Stomach (tissue), 9 donors: ENCODE measurements around the gene MLEC. TPM values are rescaled to one million over a fixed set of nuclear protein-coding genes. Genes with fewer than 3 reads are reported as not detected.
A peak's percentile ranks its signal among the peaks of the same experiment; 100 is the strongest.

Experiments used
- DNase-seq, 2 donors: peaks; one replicate each; pipeline versions ENCODE4 v3.0.0 to v3.0.0-alpha.2; 2013 to 2019
- H3K27ac ChIP-seq, 5 donors: fragments of 200-600 bp in 4 of 5; sonication (generic) in 4 of 5; one replicate each; pipeline ENCODE4 v1.5.1; 2013 to 2019; ENCODE audit warnings: mild to moderate bottlenecking in 1 of 5, moderate library complexity in 1 of 5
- H3K27me3 ChIP-seq, 3 donors: fragments of 200-600 bp; sonication (generic); one replicate each; pipeline ENCODE4 v1.5.1; 2017 to 2019; ENCODE audit warnings: mixed run types in 1 of 3
- H3K36me3 ChIP-seq, 4 donors: fragments of 200-600 bp; sonication (generic); 1 replicate in 3 of 4; 2 replicates in 1 of 4; pipeline ENCODE4 v1.5.1; 2016 to 2019
- H3K4me1 ChIP-seq, 4 donors: fragments of 200-600 bp; sonication (generic); one replicate each; pipeline ENCODE4 v1.5.1; 2016 to 2019
- H3K4me3 ChIP-seq, 4 donors: fragments of 200-600 bp; sonication (generic) in 3 of 4; one replicate each; pipeline ENCODE4 v1.5.1; 2016 to 2019; ENCODE audit warnings: mild to moderate bottlenecking in 1 of 4
- H3K9me3 ChIP-seq, 4 donors: fragments of 200-600 bp; sonication (generic); one replicate each; pipeline ENCODE4 v1.5.1; 2016 to 2019
- EP300 ChIP-seq: sonication (generic); formaldehyde crosslinking; IDR thresholded peaks from one replicate; pipeline ENCODE4 v1.6.1; 2017; ENCODE audit warnings: antibody characterized with exemption
- POLR2A ChIP-seq, 4 donors: fragments of 450-650 bp; IDR thresholded peaks; one replicate each; pipeline ENCODE4 v1.6.1; 2016; ENCODE audit warnings: antibody characterized with exemption in 4 of 4, control low read depth in 2 of 4, mild to moderate bottlenecking in 1 of 4, moderate library complexity in 1 of 4
- POLR2AphosphoS5 ChIP-seq, 3 donors: sonication (generic); formaldehyde crosslinking; IDR thresholded peaks; one replicate each; pipeline ENCODE4 v1.6.1; 2016; ENCODE audit warnings: antibody characterized with exemption in 3 of 3
- WGBS, 5 donors: extraction: QIAGEN DNeasy Blood & Tissue Kit in 3 of 5; methylation state at CpG; one replicate each; pipeline versions ENCODE4 v1.1.5 to v1.1.7; 2013 to 2018; 5-methylcytosine and 5-hydroxymethylcytosine counted together
- intact Hi-C: fragments of 100-400 bp; cut with DNase I; formaldehyde crosslinking; loops from one replicate; pipeline ENCODE4 v1.15.1; 2023; ENCODE audit warnings: low total_unique reads
- polyA plus RNA-seq, 3 donors: library from polyadenylated mRNA; stranded (reverse); fragments of 200-250 nt; gene quantifications; one replicate each; pipeline ENCODE4 v1.2.3, GENCODE V29; 2013
- total RNA-seq, 5 donors: library from RNA; depleted of rRNA; stranded (reverse); fragments of >200 nt; gene quantifications; one replicate each; pipeline versions ENCODE4 v1.1.0 to v1.2.3, GENCODE V29; 2014 to 2016
- TF ChIP-seq, protein P1 (sequence below), 7 experiments: fragments of 450-650 bp in 4 of 7; fragments of 200-600 bp in 3 of 7; sonication (generic) in 3 of 7; IDR thresholded peaks; one replicate each; pipeline ENCODE4 v1.5.1; 2016 to 2019; ENCODE audit warnings: antibody characterized with exemption in 7 of 7, control low read depth in 2 of 7, mild to moderate bottlenecking in 1 of 7
- donor health status: healthy with polysubstance abuse.
- donor health status: Bipolar disorder and iron deficiency.
- donor health status: healthy.

The MLEC gene
- total and polyA plus RNA-seq, 8 donors: 15.1 to 1,695 (median 45.0) TPM

DNA sequence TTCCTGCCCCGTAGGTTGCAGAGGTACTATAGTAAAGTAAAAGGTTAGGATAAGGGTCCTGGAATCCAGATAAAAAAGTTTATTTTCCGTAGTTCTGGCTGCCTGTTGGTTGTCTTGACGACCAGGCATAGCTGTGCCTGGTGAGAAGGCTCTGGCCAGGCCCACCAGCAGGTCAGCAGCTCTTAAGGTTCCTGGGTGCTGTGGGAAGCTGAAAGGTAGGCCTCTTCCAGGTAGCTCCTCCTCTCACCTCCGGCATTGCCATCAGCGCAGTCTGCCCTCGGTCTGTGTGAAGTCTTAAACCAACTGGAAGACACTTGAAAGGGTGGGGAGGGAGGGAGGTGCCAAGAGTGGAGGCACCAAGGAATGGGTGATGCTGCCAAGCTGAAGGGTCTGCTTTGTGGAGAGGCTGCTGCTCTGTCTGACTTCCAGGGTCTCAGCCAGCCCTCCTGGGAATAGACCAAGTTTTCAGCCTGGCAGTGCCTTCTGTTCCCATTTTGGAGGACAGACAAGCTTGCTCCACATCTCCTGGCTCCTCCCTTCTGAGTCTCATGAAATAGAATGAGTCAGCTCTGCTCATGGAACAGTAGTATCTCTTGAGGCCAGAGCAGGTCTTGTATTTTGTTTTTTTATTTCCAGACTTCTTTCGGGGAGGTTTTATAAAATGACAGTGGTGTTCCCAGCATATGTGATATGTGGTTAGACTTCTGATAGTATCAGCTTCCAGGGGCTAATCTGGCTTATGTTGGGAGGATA is 33.5 kb downstream of the MLEC start:
- intact Hi-C loops: no loop called here
- no peak overlapping the region for H3K4me3 ChIP-seq
- TF ChIP-seq POLR2AphosphoS5 (IDR thresholded peaks at IDR 0.05) (no peak), POLR2A (IDR thresholded peaks at IDR 0.05) (no peak), EP300 (no peak)
- TF ChIP-seq, protein P1, sequence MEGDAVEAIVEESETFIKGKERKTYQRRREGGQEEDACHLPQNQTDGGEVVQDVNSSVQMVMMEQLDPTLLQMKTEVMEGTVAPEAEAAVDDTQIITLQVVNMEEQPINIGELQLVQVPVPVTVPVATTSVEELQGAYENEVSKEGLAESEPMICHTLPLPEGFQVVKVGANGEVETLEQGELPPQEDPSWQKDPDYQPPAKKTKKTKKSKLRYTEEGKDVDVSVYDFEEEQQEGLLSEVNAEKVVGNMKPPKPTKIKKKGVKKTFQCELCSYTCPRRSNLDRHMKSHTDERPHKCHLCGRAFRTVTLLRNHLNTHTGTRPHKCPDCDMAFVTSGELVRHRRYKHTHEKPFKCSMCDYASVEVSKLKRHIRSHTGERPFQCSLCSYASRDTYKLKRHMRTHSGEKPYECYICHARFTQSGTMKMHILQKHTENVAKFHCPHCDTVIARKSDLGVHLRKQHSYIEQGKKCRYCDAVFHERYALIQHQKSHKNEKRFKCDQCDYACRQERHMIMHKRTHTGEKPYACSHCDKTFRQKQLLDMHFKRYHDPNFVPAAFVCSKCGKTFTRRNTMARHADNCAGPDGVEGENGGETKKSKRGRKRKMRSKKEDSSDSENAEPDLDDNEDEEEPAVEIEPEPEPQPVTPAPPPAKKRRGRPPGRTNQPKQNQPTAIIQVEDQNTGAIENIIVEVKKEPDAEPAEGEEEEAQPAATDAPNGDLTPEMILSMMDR (IDR thresholded peaks at IDR 0.05): no peak
- no peaks in the 10 kb centered on the region for H3K9me3 ChIP-seq
- 43 to 54% (median 50%) methylated on average over 7 of the region's 7 CpGs for WGBS, 5 donors
- H3K4me1 ChIP-seq: peaks cover 21 to 45% (median 28%) of the 10 kb centered on the region in 4 donors
- DNase-seq: no peak
- peak overlapping the region; percentile 7 to 43 (median 27) for H3K27ac ChIP-seq
- H3K27me3 ChIP-seq: no peaks in the 10 kb centered on the region
- H3K36me3 ChIP-seq: peaks cover 67 to 86% (median 86%) of the 10 kb centered on the region in 4 donors

DNA sequence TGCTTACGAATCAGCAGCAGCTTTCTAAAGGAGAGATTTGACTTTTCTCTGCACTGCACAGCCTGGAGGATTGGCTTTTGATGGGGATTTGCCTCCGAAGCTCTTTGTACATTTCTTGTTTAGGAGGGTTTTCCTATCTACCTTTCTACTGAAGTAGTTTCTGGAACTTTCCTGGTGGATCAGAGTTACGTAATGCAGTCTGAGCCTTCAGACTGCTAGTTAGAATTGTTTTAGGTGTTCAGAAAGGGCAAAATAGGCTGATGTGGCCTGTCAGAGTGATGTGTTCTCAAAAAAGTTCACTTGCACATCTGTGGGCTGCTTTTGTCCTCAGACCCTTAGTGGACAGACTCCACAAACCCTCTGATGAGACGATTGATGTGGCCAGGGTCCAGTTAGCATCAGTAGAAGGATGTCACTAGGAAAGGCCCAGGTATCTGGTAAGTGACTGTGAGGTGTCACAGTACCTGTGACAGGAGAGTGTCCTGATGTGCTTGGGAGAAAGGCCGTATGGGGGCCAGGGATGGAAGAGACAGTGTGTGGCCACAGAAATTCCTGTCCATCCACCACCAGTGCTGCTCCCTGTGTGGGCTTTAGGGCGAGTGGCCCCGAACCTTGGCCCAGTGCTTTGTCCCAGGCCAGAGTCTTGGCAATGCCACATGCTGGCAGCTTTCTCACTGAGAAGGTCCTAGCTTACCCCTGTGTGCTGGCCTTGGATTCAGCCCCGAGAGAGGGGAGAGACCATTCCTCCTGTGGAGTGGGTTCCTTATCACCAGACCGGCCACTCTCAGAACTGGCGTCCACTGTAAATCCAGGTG is 34.2 kb downstream of the MLEC start:
- H3K4me3 ChIP-seq: no peak overlapping the region
- peak overlapping the region in 2 of 5 donors; percentile 7 to 24 for H3K27ac ChIP-seq
- H3K27me3 ChIP-seq: no peaks in the 10 kb centered on the region
- H3K4me1 ChIP-seq: peaks cover 24 to 48% (median 32%) of the 10 kb centered on the region in 4 donors
- peaks cover 63 to 78% (median 78%) of the 10 kb centered on the region in 4 donors for H3K36me3 ChIP-seq
- no peak for DNase-seq
- intact Hi-C loops: no loop called here
- WGBS, 5 donors: 85 to 95% (median 90%) methylated on average over 10 of the region's 10 CpGs
- TF ChIP-seq EP300: no peak
- H3K9me3 ChIP-seq: no peaks in the 10 kb centered on the region

DNA sequence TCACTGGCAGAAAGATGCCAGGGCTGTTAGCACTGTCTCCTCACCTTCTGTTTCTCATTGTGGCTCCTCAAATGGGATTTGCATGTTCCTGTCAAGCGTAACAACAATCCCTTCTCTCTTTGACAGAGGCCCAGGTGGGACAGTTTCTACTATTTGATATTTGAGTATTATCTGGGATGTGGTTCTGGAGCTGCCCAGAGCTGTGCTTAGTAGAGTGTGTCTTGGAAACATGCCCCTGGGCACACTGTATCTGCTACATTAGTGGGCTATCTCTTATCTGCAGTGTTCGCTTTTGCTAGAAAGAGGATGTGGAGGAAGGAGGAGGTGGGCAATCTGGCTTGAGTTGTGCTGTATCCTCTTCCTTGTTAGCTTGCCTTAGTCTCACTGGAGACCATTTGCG is 34.9 kb downstream of the MLEC start:
- Histone ChIP-seq H3K9me3 (no peaks in the 10 kb centered on the region), H3K36me3 (peaks cover 56 to 71% (median 71%) of the 10 kb centered on the region in 4 donors), H3K27me3 (no peaks in the 10 kb centered on the region), H3K27ac (no peak overlapping the region), H3K4me3 (no peak overlapping the region), H3K4me1 (peaks cover 30 to 55% (median 39%) of the 10 kb centered on the region in 4 donors)
- intact Hi-C loops: no loop called here
- 70 to 81% (median 73%) methylated on average over 3 of the region's 3 CpGs for WGBS, 5 donors
- no peak for DNase-seq
- TF ChIP-seq POLR2AphosphoS5 (IDR thresholded peaks at IDR 0.05): no peak
- no peak for TF ChIP-seq EP300
- TF ChIP-seq POLR2A (IDR thresholded peaks at IDR 0.05): no peak
- TF ChIP-seq, protein P1 (IDR thresholded peaks at IDR 0.05): no peak

DNA sequence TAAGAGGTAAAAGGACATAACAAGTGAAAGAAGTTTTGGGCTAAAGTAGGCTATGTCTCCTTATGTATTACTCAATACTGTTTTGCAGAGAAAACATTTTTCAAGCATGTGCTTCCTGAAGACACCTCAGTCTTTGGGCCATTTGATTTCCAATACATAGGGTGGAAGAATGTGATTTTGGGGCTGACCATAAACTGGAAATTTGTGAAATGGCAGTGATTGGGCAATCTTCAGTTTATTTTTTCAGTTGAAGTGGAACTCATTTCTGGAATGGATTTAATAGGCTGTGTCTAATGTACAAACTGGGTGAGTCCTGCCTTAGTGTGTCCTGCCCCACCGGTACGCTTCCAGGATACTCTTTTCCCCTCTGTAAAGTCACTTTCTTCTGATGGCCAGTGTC is 35.8 kb downstream of the MLEC start:
- H3K36me3 ChIP-seq: peaks cover 47 to 70% (median 69%) of the 10 kb centered on the region in 4 donors
- intact Hi-C loops: no loop called here

More for the DNA sequence above, 35.8 kb downstream of the MLEC start:
- no peak for DNase-seq
- WGBS, 5 donors: 94 to 100% (median 96%) methylated on average over 2 of the region's 2 CpGs
- Histone ChIP-seq H3K27me3 (no peaks in the 10 kb centered on the region), H3K9me3 (no peaks in the 10 kb centered on the region), H3K4me1 (peaks cover 30 to 63% (median 44%) of the 10 kb centered on the region in 4 donors), H3K4me3 (no peak overlapping the region), H3K27ac (no peak overlapping the region)
- TF ChIP-seq EP300: no peak
- TF ChIP-seq, protein P1 (IDR thresholded peaks at IDR 0.05): no peak
- no peak for TF ChIP-seq POLR2A (IDR thresholded peaks at IDR 0.05)
- no peak for TF ChIP-seq POLR2AphosphoS5 (IDR thresholded peaks at IDR 0.05)
